GM12878 (cell line): ENCODE results near the gene SPINK4. TPM values are rescaled to one million over a fixed set of nuclear protein-coding genes. Genes with fewer than 3 reads are reported as not detected.
A peak's percentile ranks its signal among the peaks of the same experiment; 100 is the strongest.

Experiments
- BMI1 ChIP-seq: fragments of 450-650 bp; IDR thresholded peaks from 2 replicates; pipeline ENCODE4 v1.6.1; 2016; ENCODE audit warnings: mild to moderate bottlenecking, moderate library complexity, borderline replicate concordance
- CHD2 ChIP-seq: IDR thresholded peaks from 2 replicates; pipeline ENCODE4 v1.6.1; 2011; ENCODE audit warnings: low read depth, low read length, improper control_type of control experiment, borderline replicate concordance
- CHD4 ChIP-seq: fragments of 200-600 bp; sonication (generic); IDR thresholded peaks from 2 replicates; pipeline ENCODE4 v1.6.1; 2016; ENCODE audit warnings: mild to moderate bottlenecking
- CREB1 ChIP-seq: IDR thresholded peaks from 2 replicates; pipeline ENCODE4 v1.6.1; 2012; ENCODE audit warnings: low read depth, mild to moderate bottlenecking, inconsistent platforms
- DPF2 ChIP-seq: fragments of 450-650 bp; IDR thresholded peaks from 2 replicates; pipeline ENCODE4 v1.6.1; 2017; ENCODE audit warnings: mild to moderate bottlenecking
- EGR1 ChIP-seq, 2 experiments: IDR thresholded peaks; 1 replicate in 1 of 2; 2 replicates in 1 of 2; pipeline ENCODE4 v1.6.1; 2011 to 2012; ENCODE audit warnings: low read depth in 2 of 2, low read length in 2 of 2, borderline replicate concordance in 1 of 2, mild to moderate bottlenecking in 1 of 2, moderate library complexity in 1 of 2
- GABPA ChIP-seq: IDR thresholded peaks from 2 replicates; pipeline ENCODE4 v1.6.1; 2014; ENCODE audit warnings: antibody characterized with exemption, low read depth, mild to moderate bottlenecking, inconsistent platforms
- MEF2A ChIP-seq: IDR thresholded peaks from 2 replicates; pipeline ENCODE4 v1.6.1; 2011; ENCODE audit warnings: low read depth, mild to moderate bottlenecking, low read length, moderate library complexity; ENCODE audit not compliant: insufficient read depth
- MEF2B ChIP-seq: fragments of 450-650 bp; IDR thresholded peaks from 2 replicates; pipeline ENCODE4 v1.6.1; 2018; ENCODE audit warnings: mild to moderate bottlenecking, moderate library complexity; ENCODE audit not compliant: partially characterized antibody, poor library complexity, severe bottlenecking
- NFYA ChIP-seq: IDR thresholded peaks from 2 replicates; pipeline ENCODE4 v1.6.1; 2011; ENCODE audit warnings: low read depth, mild to moderate bottlenecking, low read length, improper control_type of control experiment, borderline replicate concordance
- NR2C2 ChIP-seq: IDR thresholded peaks from 2 replicates; pipeline ENCODE4 v1.6.1; 2011; ENCODE audit warnings: borderline replicate concordance, low read depth; ENCODE audit not compliant: control insufficient read depth, insufficient read length
- RAD21 ChIP-seq: IDR thresholded peaks from 2 replicates; pipeline ENCODE4 v1.6.1; 2011; ENCODE audit warnings: mild to moderate bottlenecking, low read depth, low read length, moderate library complexity; ENCODE audit not compliant: insufficient read depth
- RCOR1 ChIP-seq: conservative IDR thresholded peaks from 2 replicates; pipeline ENCODE4 v1.6.1; 2012; ENCODE audit warnings: low read depth, low read length, improper control_type of control experiment
- SMAD5 ChIP-seq: IDR thresholded peaks from 2 replicates; pipeline ENCODE4 v1.6.1; 2016; ENCODE audit warnings: antibody characterized with exemption, low read depth
- SRF ChIP-seq, 2 experiments: IDR thresholded peaks; 2 replicates each; pipeline ENCODE4 v1.6.1; 2011; ENCODE audit warnings: low read depth in 2 of 2, low read length in 2 of 2, mild to moderate bottlenecking in 1 of 2, moderate library complexity in 1 of 2
- STAT1 ChIP-seq: fragments of 450-650 bp; conservative IDR thresholded peaks from 2 replicates; pipeline ENCODE4 v1.6.1; 2014; ENCODE audit warnings: antibody characterized with exemption, mild to moderate bottlenecking
- TAF1 ChIP-seq: IDR thresholded peaks from 2 replicates; pipeline ENCODE4 v1.6.1; 2011; ENCODE audit warnings: mild to moderate bottlenecking, low read depth, low read length, borderline replicate concordance
- ZNF384 ChIP-seq: IDR thresholded peaks from 2 replicates; pipeline ENCODE4 v1.6.1; 2012; ENCODE audit warnings: low read depth, mild to moderate bottlenecking, low read length, improper control_type of control experiment, borderline replicate concordance
- ZSCAN29 ChIP-seq: fragments of 450-650 bp; IDR thresholded peaks from 2 replicates; pipeline ENCODE4 v1.6.1; 2017; ENCODE audit warnings: mild to moderate bottlenecking, moderate library complexity
- polyA plus RNA-seq, 11 experiments: library from polyadenylated mRNA; depleted of rRNA in 4 of 11; unstranded in 6 of 11; stranded (reverse) in 5 of 11; fragments of >200 nt; fragmentation: Nextera tagmentation in 4 of 11; fragmentation: Illumina TruSeq in 1 of 11; extraction: Ambion mirVana in 4 of 11; extraction: Trizol in 1 of 11; gene quantifications; 1 replicate in 1 of 11; 2 replicates in 10 of 11; pipeline versions ENCODE4 v1.2.1 to v1.2.3, GENCODE V29; 2011 to 2016; ENCODE audit warnings: inconsistent platforms in 2 of 11, missing spikeins in 2 of 11, low read depth in 1 of 11
- total RNA-seq, 4 experiments: library from RNA; depleted of rRNA in 3 of 4; stranded (reverse); fragments of >200 nt in 3 of 4; fragmentation: Illumina TruSeq in 1 of 4; extraction: Trizol in 1 of 4; gene quantifications; 2 replicates each; pipeline versions ENCODE4 v1.2.1 to v1.2.3, GENCODE V29; 2013 to 2021
- TF ChIP-seq, protein P1 (sequence below): IDR thresholded peaks from 2 replicates; pipeline ENCODE4 v1.6.1; 2012; ENCODE audit warnings: low read depth, low read length, improper control_type of control experiment
- TF ChIP-seq, protein P2 (sequence below): fragments of 450-650 bp; IDR thresholded peaks from 2 replicates; pipeline ENCODE4 v1.6.1; 2017; ENCODE audit warnings: mild to moderate bottlenecking, low read depth, inconsistent platforms; ENCODE audit not compliant: poor library complexity, severe bottlenecking
- TF ChIP-seq, protein P3 (sequence below): IDR thresholded peaks from 2 replicates; pipeline ENCODE4 v1.6.1; 2011; ENCODE audit warnings: borderline replicate concordance, low read depth, mild to moderate bottlenecking, moderate library complexity, low read length; ENCODE audit not compliant: insufficient read depth, poor library complexity, severe bottlenecking
- TF ChIP-seq, protein P4 (sequence below): IDR thresholded peaks from 2 replicates; pipeline ENCODE4 v1.6.1; 2011; ENCODE audit warnings: low read depth, mild to moderate bottlenecking, low read length, moderate library complexity, borderline replicate concordance; ENCODE audit errors: extremely low read depth
- TF ChIP-seq, protein P5 (sequence below): IDR thresholded peaks from 2 replicates; pipeline ENCODE4 v1.6.1; 2011; ENCODE audit warnings: mild to moderate bottlenecking, low read depth, low read length, moderate library complexity; ENCODE audit not compliant: insufficient replicate concordance

SPINK4 gene
- total and polyA plus RNA-seq, 10 of the 15 experiments (the other 5 are each of a cell fraction or from before 2014, with no cell fraction given): not detected

DNA sequence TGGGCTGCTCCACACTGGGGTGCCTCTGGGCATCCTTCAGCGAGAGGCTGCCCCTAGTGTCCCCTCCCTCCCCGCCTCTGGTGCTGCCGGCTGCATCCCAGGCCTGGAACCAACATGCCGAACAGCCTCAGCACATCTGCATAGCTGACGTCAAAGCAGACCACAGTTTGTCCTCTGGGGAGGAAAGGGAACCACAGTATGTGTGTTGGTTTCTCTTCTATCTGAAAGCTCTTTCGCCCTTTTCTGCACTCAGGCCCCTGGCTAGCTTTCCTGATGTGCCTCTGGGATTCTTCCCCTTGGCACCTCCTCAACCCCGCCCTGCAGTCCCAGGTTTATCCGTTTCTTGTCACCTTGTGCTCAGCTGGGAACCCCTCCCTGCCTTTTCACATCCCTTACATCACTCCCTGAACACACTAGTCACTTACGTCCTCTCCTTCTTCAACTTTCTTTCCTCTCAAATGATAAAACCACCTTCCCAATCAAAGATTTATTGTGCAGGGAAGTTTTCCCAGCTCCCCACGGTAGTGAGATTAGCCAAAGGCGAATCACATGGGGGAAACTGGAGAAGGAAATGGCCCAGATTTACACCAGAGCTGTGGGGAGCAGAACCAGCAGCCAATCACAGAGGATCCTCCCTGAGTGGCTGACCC, 37.3 kb upstream of the SPINK4 start (continued):
- TF ChIP-seq RCOR1: no peak
- TF ChIP-seq SRF (IDR thresholded peaks at IDR 0.05; ENCODE audit: low read depth in 2 of 2, low read length in 2 of 2): no peak
- no peak for TF ChIP-seq STAT1
- peak; percentile 96 for TF ChIP-seq MEF2B
- no peak for TF ChIP-seq ZSCAN29
- TF ChIP-seq, protein P1, sequence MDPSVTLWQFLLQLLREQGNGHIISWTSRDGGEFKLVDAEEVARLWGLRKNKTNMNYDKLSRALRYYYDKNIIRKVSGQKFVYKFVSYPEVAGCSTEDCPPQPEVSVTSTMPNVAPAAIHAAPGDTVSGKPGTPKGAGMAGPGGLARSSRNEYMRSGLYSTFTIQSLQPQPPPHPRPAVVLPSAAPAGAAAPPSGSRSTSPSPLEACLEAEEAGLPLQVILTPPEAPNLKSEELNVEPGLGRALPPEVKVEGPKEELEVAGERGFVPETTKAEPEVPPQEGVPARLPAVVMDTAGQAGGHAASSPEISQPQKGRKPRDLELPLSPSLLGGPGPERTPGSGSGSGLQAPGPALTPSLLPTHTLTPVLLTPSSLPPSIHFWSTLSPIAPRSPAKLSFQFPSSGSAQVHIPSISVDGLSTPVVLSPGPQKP: no peak
- TF ChIP-seq SMAD5: no peak
- no peak for TF ChIP-seq NR2C2
- TF ChIP-seq RAD21: no peak
- no peak for TF ChIP-seq NFYA
- TF ChIP-seq CHD4: no peak
- TF ChIP-seq, protein P2, sequence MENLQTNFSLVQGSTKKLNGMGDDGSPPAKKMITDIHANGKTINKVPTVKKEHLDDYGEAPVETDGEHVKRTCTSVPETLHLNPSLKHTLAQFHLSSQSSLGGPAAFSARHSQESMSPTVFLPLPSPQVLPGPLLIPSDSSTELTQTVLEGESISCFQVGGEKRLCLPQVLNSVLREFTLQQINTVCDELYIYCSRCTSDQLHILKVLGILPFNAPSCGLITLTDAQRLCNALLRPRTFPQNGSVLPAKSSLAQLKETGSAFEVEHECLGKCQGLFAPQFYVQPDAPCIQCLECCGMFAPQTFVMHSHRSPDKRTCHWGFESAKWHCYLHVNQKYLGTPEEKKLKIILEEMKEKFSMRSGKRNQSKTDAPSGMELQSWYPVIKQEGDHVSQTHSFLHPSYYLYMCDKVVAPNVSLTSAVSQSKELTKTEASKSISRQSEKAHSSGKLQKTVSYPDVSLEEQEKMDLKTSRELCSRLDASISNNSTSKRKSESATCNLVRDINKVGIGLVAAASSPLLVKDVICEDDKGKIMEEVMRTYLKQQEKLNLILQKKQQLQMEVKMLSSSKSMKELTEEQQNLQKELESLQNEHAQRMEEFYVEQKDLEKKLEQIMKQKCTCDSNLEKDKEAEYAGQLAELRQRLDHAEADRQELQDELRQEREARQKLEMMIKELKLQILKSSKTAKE: no peak
- TF ChIP-seq EGR1 (IDR thresholded peaks at IDR 0.05; ENCODE audit: borderline replicate concordance in 1 of 2, low read depth in 2 of 2, low read length in 2 of 2): no peak
- TF ChIP-seq CREB1: peak; percentile 92
- no peak for TF ChIP-seq TAF1
- TF ChIP-seq, protein P3, sequence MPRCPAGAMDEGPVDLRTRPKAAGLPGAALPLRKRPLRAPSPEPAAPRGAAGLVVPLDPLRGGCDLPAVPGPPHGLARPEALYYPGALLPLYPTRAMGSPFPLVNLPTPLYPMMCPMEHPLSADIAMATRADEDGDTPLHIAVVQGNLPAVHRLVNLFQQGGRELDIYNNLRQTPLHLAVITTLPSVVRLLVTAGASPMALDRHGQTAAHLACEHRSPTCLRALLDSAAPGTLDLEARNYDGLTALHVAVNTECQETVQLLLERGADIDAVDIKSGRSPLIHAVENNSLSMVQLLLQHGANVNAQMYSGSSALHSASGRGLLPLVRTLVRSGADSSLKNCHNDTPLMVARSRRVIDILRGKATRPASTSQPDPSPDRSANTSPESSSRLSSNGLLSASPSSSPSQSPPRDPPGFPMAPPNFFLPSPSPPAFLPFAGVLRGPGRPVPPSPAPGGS: no peak
- TF ChIP-seq CHD2: peak; percentile 18; the same call in 1 of the 2 replicates
- TF ChIP-seq ZNF384: no peak
- TF ChIP-seq, protein P4, sequence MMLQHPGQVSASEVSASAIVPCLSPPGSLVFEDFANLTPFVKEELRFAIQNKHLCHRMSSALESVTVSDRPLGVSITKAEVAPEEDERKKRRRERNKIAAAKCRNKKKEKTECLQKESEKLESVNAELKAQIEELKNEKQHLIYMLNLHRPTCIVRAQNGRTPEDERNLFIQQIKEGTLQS: no peak
- TF ChIP-seq MEF2A: no peak
- TF ChIP-seq GABPA: no peak
- TF ChIP-seq DPF2: no peak; the same call in none of the 2 replicates
- TF ChIP-seq, protein P5, sequence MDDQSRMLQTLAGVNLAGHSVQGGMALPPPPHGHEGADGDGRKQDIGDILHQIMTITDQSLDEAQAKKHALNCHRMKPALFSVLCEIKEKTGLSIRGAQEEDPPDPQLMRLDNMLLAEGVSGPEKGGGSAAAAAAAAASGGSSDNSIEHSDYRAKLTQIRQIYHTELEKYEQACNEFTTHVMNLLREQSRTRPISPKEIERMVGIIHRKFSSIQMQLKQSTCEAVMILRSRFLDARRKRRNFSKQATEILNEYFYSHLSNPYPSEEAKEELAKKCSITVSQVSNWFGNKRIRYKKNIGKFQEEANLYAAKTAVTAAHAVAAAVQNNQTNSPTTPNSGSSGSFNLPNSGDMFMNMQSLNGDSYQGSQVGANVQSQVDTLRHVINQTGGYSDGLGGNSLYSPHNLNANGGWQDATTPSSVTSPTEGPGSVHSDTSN: no peak
- TF ChIP-seq BMI1: no peak
